ENCODE measurements around the gene IL4R.

The IL4R gene

DNA sequence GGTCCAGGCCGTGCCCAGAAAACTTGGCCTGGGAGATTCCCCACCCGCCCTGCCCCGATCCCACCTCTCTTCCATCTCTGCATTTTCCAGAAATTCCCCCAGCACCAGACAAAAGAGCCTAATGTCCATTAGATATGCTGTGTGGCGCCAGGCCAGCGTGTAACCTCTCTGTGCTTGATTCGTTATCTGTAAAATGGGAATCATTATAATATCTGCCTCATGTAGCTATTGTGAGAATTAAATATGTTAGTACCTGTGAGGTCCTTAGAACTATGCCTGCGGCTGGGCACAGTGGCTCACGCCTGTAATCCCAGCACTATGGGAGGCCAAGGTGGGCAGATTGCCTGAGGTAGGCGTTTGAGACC lies 54.6 kb downstream of the IL4R start:
- H3K4me3 ChIP-seq (ENCODE audit: low read depth, low read length), result no peak overlapping the region
- no peak for DNase-seq (ENCODE audit: low read depth)

DNA sequence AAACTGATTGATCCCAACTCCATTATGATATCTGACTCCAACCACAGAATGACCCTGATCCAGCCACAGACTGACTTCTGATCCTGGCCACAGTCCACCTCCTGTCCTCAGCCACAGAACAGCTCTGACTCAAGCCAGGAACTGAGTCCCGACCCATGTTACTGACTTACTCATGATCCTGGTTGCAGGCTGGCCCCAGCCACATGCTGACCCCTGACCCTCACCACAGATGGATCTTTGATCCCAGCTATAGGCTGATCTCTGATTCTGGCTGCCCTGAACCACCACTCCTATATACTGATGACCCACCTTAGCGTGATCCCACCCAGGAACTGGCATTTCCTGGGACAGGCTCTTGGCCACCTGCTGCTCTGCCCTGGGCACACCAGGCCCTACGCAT lies 56.0 kb downstream of the IL4R start:
- no peak overlapping the region for H3K4me3 ChIP-seq (ENCODE audit: low read depth, low read length)
- no peak for DNase-seq (ENCODE audit: low read depth)

DNA sequence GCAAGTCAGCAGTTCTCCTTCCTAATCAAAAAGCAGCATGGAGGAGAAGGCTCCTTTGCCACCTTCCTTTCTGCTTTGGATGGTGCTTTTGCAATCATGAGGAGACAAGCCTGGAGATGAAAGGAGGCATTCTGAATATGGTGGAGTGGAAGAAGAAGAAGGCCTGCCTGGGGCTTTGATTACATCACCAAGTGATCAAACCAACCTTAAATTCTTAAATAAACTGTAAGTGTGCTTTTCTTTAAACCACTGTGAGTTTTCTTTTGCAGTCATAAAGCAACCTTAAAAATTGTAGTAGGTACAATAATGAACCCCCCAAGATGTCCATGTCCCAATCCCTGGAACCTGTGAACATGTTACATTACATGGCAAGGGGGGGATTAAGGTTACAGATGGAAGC lies 56.5 kb downstream of the IL4R start:
- H3K4me3 ChIP-seq (ENCODE audit: low read depth, low read length), result no peak overlapping the region
- DNase-seq (ENCODE audit: low read depth), result no peak

DNA sequence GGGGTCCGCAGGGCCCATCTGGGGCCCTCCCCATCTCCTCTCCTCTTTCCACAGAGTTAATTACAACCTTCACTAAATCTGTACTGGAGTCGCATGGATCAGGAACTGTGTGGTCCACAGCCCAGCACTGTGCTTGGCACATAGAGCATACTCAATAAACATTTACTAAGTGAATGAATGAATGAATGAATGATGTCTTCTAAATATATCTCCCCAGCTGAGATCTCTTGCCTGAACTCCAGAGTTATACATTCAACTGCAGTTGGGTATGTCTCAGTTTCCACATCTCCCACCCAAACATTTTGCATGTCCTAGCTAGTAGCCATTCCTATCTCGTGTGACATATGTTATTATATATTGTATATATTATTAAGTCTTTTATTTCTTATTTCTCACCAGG lies 59.5 kb downstream of the IL4R start:
- no peak for DNase-seq (ENCODE audit: low read depth)
- H3K4me3 ChIP-seq (ENCODE audit: low read depth, low read length), result no peak overlapping the region

DNA sequence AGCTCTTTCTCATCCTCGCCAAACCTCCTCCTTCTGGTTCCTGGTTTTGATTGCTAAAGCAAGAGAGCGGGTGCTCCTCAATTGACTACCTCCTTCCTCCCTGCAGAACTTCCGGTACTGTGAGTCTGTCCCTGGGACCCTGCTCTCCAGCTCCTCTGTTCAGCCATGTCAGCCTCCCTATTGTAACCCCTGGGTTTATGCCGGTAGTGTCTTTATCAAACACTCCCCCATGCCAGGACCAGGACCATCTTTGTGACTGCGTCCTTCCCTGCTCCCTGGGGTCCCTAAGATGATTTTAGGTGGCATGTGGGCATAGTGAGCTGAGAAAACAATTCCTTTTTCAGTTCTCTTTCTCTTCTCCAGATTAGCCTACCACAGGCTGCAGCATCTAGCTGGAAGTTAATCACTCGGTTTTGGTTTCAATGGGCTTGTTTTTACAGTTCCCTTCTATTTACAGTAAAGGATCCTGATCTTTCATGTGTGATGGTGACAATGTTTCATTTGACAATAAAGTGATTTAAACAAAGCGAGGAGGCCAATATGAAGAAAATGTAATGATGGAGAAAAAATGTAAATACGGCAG lies 60.5 kb downstream of the IL4R start:
- no peak for DNase-seq (ENCODE audit: low read depth)
- H3K4me3 ChIP-seq (ENCODE audit: low read depth, low read length), result no peak overlapping the region

DNA sequence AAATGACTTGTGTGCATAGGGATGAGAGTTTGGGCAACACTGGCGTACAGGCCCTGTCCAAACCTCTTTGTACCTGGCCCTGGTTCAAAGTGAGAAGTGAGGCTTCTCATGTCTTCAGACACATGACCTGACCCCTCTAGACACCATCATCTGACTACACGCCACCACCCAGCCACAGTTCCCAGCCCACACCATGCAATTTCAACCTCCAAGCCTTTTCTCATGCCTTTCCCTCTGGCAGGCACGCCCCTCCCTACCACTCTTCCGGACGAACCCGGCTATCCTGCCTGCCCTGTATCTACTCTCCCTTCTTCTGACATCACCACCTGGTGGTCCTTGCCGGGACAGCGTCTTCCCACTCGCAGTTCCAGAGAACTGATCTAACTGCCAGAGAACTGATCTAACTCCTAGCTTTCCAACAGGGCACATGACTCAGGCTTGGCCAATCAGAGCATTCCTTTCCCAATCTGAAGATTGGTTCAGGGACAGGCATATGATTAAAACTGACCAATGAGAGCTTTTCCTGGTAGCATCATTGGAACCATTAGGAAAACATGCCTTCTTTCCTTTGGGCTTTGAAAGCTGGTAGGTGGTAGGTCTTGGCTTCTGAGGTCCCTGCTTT lies 61.1 kb downstream of the IL4R start:
- peak; percentile 20 for DNase-seq (ENCODE audit: low read depth)
- no peak overlapping the region for H3K4me3 ChIP-seq (ENCODE audit: low read depth, low read length)

DNA sequence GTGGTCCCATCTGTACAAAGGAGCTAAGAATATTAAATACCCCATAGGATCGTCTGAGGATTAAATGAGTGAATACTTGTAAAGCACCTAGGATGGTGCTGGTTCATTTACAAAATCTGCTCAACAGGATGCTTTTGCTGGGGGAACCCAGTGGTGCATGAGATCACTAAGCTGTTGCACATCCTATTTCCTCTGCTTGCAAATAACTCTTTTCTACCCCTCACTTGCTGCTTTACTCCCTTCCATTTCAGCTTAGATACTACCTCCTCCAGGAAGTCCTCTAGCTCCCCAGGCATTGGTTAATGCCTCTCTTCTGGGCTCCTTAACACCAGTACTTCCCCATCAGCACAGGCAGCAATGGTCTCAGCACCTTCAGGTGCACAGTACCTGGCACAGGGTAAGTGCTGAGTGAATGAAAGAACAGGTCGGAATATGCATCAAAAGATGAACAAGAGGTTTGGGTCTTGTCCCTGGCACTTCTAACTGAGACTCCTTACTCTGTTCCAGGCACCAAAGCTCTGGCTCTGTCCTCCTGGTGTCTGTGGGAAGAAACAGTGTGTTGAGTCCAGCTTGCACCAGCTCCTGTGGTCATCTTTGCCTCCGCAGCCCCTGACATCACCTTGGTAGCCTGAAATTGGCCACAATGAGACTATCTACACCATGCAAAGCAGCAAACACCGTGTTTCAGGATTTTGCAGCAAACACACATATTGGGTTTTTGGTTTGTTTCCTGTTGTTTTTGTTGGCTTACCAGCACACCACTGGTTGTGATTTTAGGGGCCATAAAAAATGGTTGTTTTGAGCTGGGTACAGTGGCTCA lies 64.1 kb downstream of the IL4R start:
- no peak overlapping the region for H3K4me3 ChIP-seq (ENCODE audit: low read depth, low read length)
- no peak for DNase-seq (ENCODE audit: low read depth)

DNA sequence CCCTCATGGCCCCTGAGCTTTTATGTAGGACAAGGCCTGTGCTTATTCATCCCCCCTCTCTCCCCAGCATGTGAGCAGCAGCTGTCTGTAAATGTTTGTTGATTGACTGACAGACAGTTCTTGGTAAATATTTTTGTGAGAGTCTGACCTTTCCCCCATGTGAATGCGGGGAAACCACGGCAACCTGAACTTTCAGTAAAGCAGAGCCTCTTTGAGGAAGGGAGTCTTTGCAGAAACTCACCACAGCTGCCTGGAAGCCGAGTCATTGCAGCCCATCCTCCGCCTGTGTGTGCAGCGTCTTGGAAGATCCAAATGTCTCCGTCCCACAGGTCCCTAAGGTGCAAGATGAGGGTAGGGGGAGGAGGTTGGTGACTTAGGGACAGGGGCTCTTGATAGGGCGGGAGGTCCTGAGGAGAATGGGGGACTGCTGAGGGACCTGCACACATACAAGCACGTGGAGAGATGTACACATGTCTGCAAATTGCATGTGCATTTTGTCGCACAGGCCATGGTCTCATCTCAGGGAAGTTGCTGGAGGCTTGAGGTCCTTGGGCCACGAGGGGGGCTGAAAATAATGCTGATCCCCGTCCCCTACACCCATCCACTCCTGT lies 65.2 kb downstream of the IL4R start:
- no peak for DNase-seq (ENCODE audit: low read depth)
- no peak overlapping the region for H3K4me3 ChIP-seq (ENCODE audit: low read depth, low read length)

DNA sequence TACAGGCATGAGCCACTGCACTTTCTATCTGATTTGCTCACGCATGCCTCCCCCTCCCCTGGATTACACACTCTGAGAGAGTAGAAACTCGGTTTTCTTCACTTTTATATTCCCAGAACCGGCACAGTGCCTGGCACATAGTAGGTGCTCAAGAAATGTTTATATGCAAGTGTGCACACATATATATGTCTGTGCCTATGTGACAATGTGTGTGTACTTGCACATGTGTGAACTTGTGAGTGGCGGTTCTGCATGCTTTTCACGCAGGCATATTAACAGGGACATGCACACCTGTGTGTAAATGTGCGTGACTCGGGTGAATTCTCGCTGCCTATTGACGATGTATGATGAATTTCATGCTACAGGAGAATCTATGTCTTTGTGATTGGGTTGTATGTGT lies 66.1 kb downstream of the IL4R start:
- no peak overlapping the region for H3K4me3 ChIP-seq (ENCODE audit: low read depth, low read length)
- no peak for DNase-seq (ENCODE audit: low read depth)

DNA sequence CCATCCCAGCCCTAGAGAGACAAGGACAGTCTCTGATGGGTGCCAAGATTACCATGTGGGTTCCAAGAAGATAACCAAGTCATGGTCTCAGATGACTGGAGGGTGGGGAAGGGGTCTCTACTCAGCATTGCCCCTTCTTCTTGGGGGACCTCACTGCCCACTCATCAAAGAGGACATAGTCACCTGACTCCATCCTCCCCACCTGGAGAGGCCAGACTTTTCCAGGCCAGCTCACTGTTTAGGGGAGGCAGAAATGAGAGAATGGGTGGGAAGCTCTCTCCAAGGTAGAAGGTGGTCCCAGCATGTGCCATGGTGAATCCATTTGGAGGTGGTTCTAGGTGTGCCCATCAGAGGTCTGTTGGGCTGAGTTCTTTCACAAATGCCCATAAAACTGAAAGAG lies 67.5 kb downstream of the IL4R start:
- no peak overlapping the region for H3K4me3 ChIP-seq (ENCODE audit: low read depth, low read length)
- no peak for DNase-seq (ENCODE audit: low read depth)

DNA sequence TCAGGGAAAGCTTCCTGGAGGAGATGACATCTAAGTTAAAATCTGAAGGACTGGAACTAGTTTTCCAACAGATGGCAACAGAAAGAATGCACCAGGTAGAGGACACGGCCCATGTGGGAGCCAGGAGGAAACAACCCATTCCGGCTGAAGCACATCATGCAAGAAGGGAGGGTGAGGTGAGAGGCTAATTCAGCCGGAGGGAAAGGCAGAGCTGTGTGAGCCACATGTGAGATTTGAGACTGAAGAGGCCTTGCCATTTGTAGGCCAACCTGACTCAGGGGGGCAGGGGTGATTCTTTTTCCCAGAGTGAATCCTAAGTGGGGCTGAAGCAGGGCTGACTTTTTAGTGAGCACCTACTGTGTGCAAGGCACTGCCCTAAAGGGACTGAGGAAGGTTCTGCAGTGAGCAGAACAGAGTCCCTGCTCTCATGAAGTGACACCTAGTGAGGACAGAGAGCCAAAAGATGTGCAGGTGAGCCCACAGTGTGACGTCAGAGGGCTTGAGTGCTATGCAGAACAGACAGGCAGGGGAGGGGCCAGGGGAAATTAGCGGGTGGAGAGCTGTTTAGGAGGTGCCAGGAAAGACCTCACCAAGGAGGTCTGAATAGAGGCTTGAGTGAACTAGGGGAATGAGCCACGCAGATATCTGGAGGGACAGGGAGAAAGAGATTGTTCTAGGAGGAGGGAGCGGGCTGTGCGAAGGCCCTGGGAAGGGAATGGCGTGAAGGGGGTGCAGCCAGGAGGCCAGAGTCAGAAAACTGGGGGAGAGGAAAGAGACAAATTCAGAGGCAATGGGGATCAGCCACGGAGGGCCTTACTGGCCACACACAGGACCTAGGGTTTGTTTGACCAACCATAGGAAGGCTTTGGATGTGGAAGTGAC lies 68.4 kb downstream of the IL4R start:
- no peak for DNase-seq (ENCODE audit: low read depth)
- no peak overlapping the region for H3K4me3 ChIP-seq (ENCODE audit: low read depth, low read length)

DNA sequence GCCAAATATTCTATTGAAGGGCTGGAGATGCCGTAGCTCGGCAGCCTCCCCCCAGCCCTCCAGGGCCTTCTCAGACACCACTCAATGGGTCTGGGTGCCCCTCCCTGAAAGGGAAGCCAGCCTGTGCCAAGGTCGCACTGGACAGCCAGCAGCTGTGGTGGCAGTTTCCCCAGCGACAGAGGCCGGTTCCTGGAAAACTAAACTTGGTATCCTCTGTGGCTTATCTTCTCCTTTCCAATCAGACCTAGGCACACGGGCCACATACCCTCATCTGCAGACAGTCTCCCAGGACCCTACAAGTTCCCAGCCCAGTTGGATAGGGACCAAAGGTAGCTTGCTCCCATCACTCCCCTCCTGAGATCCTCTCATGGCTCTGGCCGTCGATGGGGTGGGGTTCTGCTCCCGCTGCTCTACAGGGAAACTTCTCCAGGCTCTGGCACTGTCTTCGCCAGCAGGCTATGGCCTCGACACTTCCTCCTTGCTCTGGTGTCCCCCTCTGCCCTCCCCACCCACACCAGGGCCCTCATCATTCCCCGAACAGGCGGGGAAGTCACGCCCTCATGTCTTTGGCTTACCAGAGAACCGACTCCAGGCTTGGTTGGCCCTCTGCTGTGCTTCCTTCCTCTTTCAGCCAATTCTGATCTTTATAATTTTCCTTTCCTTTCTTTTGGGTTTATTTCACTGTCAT lies 69.9 kb downstream of the IL4R start:
- no peak overlapping the region for H3K4me3 ChIP-seq (ENCODE audit: low read depth, low read length)
- DNase-seq (ENCODE audit: low read depth), result no peak

DNA sequence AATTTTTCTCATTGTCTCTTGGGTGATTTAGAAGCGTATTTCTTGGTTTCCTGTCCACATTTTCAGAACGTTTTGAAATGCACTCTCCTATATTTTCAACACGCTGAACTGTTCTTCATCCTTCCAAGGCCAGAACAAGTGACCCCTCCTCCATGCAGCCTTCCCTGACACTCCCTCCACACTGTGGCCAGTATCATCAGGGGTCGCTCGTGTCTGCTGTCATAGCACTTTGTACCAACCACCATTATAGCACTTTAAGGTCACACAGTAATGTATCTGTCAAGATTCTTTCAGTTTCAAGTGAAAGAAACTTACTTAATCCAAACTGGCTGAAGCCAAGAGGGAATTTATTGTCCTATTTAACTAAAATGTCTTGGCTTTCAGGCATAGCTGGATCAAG lies 70.7 kb downstream of the IL4R start:
- H3K4me3 ChIP-seq (ENCODE audit: low read depth, low read length), result no peak overlapping the region

DNA sequence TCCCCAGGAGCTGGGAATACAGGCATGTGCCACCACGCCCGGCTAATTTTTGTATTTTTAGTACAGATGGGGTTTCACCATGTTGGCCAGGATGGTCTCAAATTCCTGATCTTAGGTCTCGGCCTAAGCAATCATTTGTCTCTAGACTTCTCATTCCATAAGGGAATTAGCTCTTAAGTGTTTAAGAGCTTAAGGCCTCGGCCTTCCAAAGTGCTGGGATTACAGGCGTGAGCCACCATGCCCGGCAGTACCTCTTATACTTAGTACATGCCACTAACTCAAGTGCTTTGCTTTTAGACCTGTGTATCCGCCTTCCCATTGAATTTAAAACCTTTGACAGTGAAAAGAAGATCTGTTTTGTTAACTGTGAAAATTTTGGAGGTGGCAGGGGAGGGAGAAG lies 71.6 kb downstream of the IL4R start:
- DNase-seq (ENCODE audit: low read depth), result no peak
- no peak overlapping the region for H3K4me3 ChIP-seq (ENCODE audit: low read depth, low read length)

More for the DNA sequence above, 70.7 kb downstream of the IL4R start:
- no peak for DNase-seq (ENCODE audit: low read depth)

DNA sequence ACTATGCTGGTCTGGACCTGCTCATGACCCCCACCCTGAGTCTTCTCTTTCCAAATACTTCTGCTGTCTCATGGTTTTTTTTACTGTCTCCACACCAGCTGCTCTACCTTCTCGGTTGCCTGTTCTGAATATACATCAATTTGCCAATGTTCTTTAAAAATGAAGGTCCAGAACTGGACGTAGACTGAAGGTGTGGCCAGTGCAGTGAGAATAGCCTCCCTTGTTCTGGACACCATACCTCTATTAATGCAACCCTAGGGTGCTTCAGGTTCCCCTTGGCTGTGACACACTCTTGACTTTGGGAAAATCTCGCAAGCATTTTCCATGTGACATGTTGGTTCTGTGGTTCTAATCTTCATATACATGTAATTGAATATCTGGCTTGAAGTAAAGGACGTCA lies 72.9 kb downstream of the IL4R start:
- no peak for DNase-seq (ENCODE audit: low read depth)
- no peak overlapping the region for H3K4me3 ChIP-seq (ENCODE audit: low read depth, low read length)

DNA sequence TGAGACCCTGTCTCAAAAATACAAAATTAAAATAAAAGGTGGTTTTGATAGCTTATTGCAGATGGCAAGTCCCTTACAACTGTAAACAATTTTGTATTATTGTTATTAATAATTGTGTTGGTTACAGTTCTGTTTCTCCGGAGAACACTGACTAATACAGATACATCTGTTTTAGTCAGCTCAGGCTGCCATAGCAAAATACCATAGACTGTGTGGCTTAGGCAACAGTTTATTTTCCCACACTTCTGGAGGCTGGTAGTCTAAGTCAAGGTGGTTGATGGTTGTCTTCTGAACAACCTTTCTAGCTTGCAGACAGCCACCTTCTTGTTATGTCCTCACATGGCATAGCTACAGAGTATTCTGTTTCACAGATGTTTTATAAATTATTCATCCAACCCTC lies 74.0 kb downstream of the IL4R start:
- DNase-seq (ENCODE audit: low read depth), result no peak
- H3K4me3 ChIP-seq (ENCODE audit: low read depth, low read length), result no peak overlapping the region

DNA sequence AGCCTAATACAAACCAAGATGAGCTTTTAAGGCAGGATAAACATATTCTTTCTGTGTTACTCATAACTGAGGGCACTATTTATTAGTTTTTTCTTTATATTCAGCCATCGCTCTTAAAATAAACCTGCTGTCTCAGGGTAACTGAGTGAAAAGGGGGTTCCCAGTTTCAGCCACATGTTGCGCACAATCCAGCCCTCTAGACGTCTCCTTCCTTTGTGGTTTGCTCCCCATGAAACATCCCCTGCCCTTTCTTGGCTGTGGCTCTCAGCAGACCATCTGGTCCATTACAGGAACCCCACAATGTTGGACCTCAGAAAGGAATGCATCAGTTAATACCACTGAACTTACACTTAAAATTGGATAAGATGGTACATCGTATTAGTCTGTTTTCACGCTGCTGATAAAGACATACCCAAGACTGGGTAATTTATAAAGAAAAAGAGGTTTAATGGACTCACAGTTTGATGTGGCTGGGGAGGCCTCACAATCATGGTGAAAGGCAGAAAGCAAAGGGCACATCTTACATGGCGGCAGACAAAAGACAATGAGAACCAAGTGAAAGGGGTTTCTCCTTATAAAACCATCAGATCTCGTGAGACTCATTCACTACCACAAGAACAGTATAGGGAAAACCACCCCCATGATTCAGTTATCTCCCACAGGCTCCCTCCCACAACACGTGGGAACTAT lies 75.6 kb downstream of the IL4R start:
- no peak for DNase-seq (ENCODE audit: low read depth)
- H3K4me3 ChIP-seq (ENCODE audit: low read depth, low read length), result no peak overlapping the region

DNA sequence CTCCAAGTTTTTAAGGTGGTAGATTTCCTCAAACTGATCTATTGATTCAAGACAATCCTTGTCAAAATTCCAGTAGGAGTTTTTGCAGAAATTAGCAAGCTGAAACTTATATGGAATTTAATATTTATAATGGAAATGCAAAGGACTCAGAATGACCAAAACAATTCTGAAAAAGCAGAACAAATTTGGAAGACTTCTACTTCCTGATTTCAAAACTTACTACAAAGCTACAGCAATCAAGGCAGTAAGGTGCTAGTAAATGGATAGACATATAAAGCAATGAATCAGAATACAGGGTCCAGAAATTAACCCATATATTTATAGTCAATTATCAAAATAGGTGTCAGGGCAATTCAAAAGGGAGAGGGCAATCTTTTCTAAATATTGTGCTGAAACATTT lies 76.4 kb downstream of the IL4R start:
- no peak overlapping the region for H3K4me3 ChIP-seq (ENCODE audit: low read depth, low read length)
- DNase-seq (ENCODE audit: low read depth), result no peak

DNA sequence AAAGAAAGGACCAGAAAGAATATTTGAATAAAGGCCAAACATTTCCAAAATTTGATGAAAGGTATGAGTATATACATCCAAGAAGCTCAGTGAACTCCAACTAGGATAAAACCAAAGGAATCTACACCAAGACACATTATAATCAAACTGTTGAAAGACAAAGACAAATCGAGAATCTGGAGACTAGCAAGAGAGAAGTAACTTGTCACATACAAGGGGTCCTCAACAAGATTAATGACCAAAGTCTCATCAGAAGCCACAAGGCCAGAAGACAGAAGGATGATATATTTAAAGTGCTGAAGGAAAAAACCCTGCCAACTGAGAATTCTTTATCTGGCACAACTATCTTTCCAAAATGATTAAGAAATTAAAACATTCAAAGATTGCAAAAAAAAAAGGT lies 78.9 kb downstream of the IL4R start:
- DNase-seq (ENCODE audit: low read depth), result no peak
- H3K4me3 ChIP-seq (ENCODE audit: low read depth, low read length), result no peak overlapping the region
